HG02981 (cell line): Measurements from ENCODE around the gene MYNN.

Experiments used
- ATAC-seq: cut with Tn5 transposase; IDR thresholded peaks from one replicate; pipeline ENCODE4 v1.9.1; 2021; ENCODE audit warnings: mild to moderate bottlenecking, moderate library complexity; ENCODE audit not compliant: unreplicated experiment

MYNN gene

DNA sequence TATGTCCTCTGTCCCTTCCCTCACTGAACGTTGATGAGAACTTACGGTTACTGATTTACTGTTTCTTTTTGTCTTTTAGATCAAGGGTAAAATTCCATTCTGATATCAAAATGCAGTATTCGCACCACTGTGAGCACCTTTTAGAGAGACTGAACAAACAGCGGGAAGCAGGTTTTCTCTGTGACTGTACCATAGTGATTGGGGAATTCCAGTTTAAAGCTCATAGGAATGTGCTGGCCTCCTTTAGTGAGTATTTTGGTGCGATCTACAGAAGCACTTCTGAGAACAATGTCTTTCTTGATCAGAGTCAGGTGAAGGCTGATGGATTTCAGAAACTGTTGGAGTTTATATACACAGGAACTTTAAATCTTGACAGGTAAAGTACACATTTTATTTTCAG is 990 bp downstream of the MYNN start:
- no peak for ATAC-seq

DNA sequence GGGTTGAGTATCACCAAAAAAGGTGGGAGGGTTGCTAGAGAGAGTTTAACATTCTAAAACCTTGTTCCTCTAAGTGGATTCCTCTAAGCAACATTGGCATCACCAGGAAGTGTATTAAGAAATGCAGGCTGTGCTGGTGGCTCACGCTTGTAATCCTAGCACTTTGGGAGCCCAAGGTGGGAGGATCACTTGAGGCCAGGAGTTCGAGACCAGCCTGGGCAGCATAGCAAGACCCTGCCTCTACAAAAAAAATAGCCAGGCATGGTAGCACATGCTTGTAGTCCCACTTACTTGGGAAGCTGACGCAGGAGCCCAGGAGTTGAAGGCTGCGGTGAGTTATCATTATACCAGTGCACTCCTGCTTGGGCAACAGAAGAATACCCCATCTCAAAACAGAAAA is 4.6 kb downstream of the MYNN start:
- no peak for ATAC-seq

DNA sequence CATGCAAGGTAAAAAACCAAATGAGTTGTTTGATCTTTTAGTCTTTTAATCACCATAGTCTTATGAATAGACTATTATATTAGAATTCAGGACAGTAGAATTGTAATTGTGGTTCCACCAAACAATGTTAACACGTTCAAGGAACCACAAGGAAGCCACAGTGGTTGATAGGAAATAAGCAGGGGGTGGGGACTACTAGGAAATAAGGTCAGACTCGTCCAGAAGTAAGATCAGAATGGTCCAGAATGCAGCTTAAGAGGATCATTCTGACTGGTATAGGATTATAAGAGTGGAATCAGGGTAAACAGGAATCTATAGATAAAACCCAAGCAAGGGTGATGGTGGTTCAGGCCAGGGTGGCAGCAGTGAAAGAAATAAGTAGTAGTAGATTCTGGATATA is 7.5 kb downstream of the MYNN start:
- no peak for ATAC-seq

DNA sequence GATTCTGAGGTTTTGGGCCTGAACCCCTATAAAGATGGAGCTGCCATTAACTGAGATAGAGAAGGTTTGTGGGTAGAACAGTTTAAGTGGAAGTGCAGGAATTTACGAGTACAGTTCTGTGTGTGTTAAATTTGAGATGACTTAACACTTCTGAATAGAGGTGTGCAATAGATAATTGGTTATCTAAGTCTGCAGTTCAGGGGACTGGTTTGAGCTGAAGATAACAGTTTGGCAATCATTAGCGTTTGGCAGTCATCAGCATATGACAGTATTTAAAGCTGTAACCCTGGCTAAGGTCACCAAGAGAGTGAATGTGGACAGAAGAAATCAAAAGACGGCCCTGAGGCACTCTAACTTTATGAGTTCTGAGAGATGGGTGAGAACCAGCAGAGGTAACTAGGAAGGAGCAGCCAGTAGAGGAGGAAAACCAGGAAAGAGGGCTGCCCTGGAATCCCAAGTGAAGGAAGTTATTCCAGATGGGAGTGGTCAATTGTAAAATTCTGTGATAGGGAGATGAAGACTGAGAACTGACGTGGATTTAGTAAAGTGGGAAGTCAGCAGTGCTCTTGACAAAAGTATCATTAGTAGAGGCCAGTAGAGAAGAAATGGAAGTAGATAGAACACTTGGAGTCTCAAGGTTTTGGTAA is 8.1 kb downstream of the MYNN start:
- no peak for ATAC-seq

DNA sequence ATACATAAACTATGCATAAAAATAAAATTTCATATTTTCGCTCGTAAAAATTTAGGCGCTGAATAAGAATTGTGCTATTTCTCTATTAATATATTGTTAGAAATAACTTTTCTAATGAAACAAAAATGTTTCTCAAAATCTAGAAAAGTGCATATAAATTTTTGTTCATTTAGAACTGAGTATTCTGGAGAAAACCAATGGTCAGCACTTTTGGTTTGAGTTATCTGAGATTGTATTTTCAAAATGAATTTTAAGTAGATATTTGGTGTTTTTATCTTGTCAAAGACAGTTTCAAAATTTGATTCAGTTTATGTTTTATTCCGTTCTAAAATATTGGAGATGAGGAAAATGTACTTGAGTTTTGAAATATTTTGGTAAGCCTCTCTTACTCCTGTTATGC is 13.9 kb downstream of the MYNN start:
- no peak for ATAC-seq

DNA sequence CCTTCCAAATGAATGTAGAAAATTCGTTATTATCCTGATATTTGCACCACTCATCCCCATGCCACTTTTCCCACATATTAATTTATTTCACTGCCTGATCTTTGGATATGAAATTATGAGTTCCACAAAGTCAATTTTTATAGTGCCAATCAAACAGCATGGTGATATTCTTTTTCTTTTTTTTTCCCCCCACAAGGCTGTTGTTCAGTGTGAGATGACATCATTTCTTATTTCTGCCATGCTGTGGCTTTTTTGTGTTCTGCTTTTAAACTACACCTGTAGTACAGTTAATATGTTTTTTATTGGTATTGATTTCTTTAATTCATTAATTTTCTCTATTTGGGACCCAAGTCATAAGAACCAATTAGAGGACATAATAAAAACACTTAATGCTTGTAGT is 14.6 kb downstream of the MYNN start:
- ATAC-seq, result no peak

DNA sequence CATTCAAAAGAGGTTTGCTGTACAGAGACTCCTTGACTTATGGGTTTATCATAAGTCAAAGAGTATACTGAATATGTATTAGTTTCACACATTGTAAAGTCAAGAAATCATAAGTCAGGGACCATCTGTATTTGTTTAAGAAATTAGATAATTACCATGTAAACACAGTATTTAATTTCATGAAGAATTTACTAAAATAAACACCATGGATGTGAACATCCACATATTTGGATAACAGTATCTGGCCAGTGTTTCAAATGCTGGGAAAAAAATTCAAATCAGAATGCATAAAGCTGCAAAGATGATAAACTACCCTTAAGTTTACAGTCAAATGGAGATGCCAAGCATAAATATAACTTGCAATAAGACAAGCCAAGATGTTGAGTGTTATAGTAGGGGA is 17.0 kb downstream of the MYNN start:
- no peak for ATAC-seq

DNA sequence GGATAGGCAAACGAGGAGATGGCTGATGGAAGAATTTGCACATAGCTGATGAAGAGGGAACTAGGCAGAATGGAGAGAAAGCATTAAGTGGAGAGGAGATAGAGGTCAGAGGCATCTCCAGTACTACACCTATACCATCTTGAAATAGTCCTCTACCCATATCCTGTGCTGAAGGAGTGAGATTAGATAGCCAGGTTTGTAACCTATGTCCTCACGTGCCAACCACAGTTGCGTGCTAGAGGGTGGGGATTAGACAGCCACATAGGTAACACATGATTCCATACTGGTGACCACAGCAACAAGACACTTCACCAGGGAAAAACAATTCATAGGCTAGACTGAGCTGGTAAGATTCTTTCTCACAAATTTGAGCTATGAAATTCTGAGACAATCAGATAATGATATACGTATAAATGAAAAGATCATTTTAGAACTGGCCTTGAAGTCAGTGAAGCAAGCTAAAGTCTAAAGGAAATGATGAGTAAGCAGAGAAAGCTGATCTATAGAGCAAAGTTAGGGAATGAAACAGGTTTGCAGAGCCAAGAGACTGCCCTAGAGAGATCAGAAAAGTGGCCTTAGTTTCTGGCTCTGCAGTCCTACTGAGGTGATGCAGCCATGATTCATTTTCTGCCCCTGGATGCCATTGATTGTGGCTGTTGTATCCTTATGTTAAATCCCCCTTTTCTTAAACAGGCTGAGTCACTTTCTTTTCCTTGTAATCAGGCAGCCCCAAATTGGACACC is 17.7 kb downstream of the MYNN start:
- no peak for ATAC-seq

DNA sequence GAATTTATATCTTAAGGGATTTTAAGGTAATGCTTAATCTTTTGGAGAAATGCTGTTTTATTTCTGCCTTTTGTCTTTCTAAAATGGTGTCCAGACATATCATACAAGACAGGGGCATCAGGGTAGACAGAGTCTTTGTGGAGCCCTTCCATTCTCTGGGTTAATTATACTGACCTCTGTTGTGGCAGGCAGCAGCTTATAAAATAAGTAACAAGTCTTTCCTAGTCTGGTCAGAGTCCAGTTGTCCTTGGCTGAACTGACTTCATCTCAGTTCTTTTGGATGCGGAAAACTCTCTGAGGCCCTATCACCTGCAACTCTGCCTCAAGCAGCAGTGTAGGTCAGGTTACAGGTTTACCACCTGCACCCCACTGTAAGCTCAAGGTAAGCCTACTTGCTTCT is 19.2 kb downstream of the MYNN start:
- no peak for ATAC-seq

DNA sequence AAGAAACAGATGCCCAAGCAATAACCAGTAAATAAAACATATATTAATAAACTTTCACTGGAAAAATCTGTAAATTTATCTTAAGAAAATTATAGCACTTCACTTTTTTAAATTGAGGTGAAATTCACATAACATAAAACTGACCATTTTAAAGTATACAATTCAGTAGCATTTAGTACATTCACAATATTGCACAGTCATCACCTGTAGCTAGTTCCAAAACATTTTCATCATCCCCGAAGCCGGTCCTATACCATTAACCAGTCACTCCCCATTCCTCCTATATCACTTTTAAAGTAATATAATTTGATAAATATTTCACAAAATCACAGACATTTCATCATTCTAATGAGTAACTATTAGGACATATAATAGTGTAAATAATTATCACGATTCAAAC is 31.5 kb downstream of the MYNN start:
- no peak for ATAC-seq

DNA sequence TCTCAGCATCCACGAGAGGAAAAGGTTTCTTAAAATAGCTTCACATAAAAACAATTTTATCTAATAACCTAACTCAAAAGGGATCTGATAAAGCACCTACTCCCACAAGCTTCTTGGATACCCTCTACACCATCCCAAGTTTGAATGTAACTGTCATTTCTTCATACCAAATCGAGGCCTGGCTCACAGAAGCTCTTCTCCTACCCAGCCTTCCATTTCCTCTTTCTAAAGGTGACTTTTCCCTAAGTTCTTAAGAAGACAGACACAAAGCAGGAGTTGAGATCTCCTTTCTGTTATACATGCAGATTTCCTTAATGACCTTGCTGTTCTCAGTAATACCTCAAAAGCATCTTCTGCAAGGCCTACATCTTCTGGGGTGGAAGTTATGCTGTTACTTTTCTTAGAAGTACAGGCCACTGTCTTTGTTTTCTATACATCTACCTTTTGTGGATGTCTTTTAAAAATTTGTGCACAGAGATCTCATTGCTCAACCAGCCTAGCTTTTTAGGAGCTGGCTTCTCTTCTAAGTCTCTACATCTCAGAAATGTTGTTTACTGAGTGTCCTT is 36.1 kb downstream of the MYNN start:
- no peak for ATAC-seq

DNA sequence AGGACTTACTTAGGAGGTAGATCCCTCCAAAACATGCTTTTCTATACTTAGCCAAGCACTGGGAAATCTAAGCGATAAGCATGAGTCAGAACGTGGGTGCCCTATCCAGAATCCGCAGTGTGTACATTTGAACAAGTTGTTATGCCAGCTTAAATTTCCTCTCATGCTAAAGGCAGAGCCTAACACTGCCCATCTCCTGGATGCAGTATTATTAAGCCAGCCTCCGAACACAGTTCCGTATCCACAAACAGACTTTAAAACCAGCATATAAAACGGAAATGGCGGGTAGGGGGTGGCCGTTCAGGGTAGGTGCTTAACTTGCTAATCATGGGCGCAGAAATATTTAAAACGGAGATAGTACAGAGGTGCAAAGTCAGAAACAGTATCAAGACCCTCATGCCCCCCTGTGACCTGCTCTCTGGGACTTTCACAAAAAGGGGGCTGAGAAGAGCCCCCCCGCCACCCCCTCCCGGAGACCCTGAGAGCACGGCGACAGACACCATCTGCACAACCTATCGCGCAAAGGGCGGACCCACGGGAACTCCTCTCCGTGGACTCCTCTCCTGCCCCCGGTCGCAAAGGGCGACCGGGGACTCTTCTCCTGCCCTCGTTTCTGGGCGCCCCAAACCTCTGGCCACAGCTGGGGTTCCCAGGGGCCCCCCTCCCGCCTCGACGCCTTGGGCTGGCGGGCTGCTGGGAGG is 38.6 kb downstream of the MYNN start:
- peak; percentile 2 for ATAC-seq

DNA sequence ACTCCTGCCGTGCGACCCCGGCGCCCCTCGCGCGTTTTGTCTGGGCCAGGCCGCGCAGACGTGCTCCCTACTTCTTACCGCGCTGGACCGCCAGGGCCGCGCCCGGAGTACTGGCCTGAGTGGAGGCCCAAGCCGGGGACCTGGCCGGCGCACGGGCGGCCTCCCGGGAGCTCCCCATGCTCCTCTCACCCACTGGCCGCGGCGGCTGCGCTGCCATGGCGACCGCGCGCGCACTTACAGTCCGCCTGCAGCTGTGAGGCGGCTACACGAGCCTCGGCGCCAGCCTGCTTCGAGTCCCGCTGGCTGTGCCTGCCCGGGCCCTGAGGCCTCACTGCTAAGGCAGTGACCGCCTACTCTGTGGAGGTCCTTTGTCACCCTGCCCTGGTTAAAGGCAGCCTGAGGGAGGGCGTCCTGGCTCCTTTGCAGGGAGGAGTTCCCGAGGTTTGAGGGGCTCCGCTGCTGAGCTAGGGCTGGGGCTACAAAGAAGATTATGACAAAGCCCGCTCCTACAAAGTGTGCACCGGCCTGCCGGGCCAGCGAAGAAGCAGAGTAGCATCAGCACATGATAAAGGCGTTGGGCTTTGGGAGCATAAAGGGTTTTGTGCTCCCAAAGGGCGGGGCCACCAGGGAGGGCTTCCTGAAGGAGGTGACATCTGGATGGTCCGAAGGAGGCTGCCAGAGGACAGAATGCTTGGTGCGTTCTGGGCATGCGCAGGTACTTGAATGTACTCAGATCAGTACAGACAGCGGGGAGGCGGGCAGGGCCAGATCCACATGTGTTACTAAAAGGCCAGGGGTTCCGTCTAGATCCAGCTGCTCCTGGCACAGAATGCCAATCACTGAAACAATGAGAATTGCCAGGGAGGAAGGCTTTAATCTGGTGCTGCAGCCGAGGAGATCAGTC is 39.4 kb downstream of the MYNN start, which contains the start of the genes LRRC34 and LRRIQ4:
Gene LRRC34, minus strand, starts transcription at position 573 of the 904 bp plus-strand sequence. Its CDS starts 356 bp downstream, at position 217.
Gene LRRIQ4, plus strand, starts transcription at position 539 of the 904 bp plus-strand sequence. CDS start 9,052 bp downstream, outside the sequence.
- ATAC-seq, result peak; percentile 56

DNA sequence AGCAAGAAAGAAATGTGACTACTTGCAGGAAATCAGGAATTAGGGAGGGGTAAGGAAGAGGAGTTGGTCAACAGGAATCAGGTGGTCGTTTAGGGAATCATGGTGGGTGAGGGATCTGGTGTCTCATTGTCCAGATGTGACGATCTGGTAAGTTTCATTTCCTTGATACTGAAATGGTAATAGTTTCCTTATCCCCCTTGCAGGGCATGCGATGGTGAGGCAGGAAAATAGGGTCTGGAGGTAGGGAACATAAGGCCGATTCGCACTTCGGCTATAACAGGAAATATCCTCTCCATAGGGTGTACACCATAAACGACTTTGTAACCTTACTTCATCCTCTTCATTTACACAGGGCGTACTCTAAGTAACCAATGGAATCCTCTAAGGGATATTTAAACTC is 40.1 kb downstream of the MYNN start:
- no peak for ATAC-seq

DNA sequence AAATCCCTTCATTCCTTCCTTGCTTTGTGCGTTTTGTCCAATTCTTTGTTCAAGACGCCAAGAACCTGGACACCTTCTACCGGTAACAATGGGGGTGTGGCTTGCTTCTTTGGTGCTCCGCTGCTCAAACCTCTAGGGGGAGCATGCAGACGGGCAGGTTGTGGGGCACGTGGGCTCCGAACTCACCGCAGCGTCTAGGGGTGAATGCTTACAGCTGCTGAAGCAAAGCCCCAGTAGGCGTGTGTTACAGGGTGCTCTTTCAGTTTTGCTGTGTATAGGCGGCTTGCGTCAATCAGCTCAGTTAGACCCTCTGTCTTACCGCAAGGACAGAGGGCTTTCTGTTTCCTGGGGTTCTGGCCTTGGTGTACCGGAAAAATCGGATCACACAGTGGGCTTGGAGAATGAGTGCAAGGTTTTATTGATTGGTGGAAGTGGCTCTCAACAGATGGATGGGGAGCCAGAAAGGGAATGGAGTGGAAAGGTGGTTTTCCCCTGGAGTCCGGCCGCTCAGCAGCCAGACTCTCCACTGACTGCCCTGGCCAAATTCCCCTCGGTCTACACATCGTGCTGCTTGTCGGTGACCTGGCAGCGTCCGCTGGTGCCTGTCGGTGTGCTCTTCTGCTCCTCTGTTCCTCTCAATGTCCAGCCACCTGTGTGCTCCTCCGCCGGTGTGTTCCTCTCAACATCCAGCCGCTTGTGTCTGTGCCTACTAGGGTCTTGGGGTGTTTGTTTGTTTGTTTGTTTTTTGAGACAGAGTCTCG is 40.7 kb downstream of the MYNN start:
- peak; percentile 86 for ATAC-seq

DNA sequence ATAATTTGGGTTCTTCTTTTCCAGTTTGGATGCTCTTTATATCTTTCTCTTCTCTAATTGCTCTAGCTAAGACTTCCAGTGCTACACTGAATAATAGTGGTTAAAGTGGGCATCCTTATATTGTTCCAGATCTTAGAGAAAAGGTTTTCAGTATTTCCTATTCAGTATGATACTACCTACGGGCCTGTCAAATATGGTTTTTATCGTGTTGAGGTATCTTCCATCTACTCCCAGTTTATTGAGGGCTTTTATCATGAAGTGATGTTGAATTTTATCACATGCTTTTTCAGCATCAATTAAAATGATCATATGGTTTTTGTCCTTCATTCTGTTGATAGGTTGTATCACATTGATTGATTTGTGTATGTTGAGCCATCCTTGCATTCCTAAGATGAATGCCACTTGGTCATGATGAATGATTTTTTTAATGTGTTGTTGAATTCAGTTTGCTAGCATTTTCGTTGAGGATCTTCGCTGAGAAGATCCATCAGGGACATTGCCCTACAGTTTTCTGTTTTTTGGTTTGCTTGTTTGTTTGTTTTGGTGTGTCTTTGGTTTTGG is 42.5 kb downstream of the MYNN start:
- ATAC-seq, result no peak

DNA sequence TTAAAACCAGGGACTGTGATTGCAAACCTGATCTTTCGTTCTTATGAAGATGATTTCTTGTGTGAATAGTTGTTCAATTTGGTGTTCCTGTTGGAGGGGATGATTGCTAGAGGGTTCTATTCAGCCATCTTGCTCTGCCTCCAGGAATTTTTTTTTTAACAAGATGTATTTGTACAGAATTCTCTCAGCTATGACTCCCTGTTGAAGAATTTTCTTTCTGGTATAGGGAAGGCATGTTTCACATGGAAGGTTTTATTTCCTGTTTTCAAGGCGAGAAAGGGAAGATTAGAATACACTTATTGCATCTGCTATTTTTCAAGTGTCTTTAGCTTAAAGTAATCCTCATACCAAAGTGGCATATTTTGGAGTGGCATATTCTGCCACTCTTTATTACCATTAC is 45.1 kb downstream of the MYNN start:
- ATAC-seq, result no peak

DNA sequence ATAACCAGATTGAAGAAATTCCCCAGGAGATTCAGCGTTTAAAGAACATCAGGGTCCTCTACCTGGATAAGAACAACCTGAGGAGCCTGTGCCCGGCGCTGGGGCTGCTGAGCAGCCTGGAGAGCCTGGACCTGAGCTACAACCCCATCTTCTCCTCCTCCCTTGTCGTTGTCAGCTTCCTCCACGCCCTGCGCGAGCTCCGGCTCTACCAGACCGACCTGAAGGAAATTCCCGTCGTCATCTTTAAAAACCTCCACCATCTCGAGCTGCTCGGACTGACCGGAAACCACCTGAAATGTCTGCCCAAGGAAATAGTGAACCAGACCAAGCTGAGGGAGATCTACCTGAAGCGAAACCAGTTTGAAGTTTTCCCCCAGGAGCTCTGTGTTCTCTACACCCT is 48.9 kb downstream of the MYNN start:
- ATAC-seq, result no peak

DNA sequence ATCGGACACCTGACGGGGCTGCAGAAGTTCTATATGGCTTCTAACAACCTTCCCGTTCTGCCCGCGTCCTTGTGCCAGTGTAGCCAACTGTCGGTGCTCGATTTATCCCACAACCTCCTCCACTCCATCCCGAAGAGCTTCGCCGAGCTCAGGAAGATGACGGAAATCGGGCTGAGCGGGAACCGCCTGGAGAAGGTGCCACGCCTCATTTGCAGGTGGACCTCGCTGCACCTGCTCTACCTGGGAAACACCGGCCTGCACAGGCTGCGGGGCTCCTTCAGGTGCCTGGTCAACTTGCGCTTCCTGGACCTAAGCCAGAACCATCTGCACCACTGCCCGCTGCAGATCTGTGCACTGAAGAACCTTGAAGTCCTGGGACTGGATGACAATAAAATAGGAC is 49.3 kb downstream of the MYNN start:
- ATAC-seq, result no peak

DNA sequence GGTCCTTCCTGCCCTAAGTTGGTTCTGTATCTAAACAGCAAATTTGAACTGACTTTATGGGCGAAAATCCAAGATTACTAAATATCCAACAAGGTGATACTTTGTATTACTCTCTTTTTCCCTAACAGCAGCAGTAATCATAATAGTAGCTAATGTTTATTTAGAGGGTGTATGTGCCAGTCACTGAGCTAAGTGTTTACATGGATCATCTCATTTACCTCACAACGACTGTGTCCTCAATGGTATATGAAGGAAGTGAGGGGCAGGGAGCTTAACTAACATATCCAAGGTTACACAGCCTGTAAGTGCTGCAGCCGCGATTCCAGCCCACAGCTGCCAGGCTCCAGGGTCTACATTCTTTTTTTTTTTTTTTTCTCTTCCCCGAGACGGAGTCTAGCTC is 49.8 kb downstream of the MYNN start:
- ATAC-seq, result no peak
